CD8-positive, alpha-beta memory T cell (primary cell): ENCODE measurements around the gene PPP1R12C. TPM values are rescaled to one million over a fixed set of nuclear protein-coding genes. Genes with fewer than 3 reads are reported as not detected.

Experiments used
- CTCF ChIA-PET: fragments of 350-600 bp; sonication (Branson Sonifier 250); formaldehyde crosslinking; loops from one replicate; lab custom pipeline; 2021; ENCODE audit warnings: antibody characterized with exemption; lab: Charles Lee
- POLR2A ChIA-PET: fragments of 350-600 bp; sonication (Branson Sonifier 250); formaldehyde crosslinking; loops from one replicate; lab custom pipeline; 2021; ENCODE audit warnings: antibody characterized with exemption; lab: Charles Lee
- DNase-seq, 5 donors: peaks; one replicate each; pipeline versions ENCODE4 v3.0.0 to v3.0.0-alpha.2; 2020 to 2022; ENCODE audit warnings: mixed read lengths in 1 of 5
- H3K27ac ChIP-seq: one replicate; pipeline ENCODE4 v1.7.0; 2013; ENCODE audit warnings: low read depth, mild to moderate bottlenecking, low read length, moderate library complexity
- H3K27me3 ChIP-seq: 2 replicates; pipeline ENCODE4 v1.7.0; 2013; ENCODE audit warnings: low read length, mild to moderate bottlenecking; ENCODE audit not compliant: insufficient read depth, poor library complexity, severe bottlenecking
- H3K36me3 ChIP-seq: 2 replicates; pipeline ENCODE4 v1.7.0; 2013; ENCODE audit warnings: mild to moderate bottlenecking, low read length, moderate library complexity; ENCODE audit not compliant: insufficient read depth
- H3K4me1 ChIP-seq: 2 replicates; pipeline ENCODE4 v1.7.0; 2013; ENCODE audit warnings: mild to moderate bottlenecking, low read length, moderate library complexity; ENCODE audit not compliant: insufficient read depth
- H3K4me3 ChIP-seq: 2 replicates; pipeline ENCODE4 v1.7.0; 2013; ENCODE audit warnings: mild to moderate bottlenecking, low read length
- H3K9me3 ChIP-seq: 2 replicates; pipeline ENCODE4 v1.7.0; 2013; ENCODE audit warnings: mild to moderate bottlenecking, low read length
- H3K27ac Mint-ChIP-seq, 8 donors: one replicate each; pipeline ENCODE4 v1.8.0; 2020 to 2021; ENCODE audit warnings: mixed read lengths in 8 of 8, mild to moderate bottlenecking in 6 of 8, inconsistent platforms in 3 of 8, moderate library complexity in 3 of 8
- H3K27me3 Mint-ChIP-seq, 2 donors: one replicate each; pipeline ENCODE4 v1.8.0; 2020 to 2021; ENCODE audit warnings: mixed read lengths in 2 of 2, mild to moderate bottlenecking in 1 of 2, moderate library complexity in 1 of 2
- H3K36me3 Mint-ChIP-seq, 3 donors: one replicate each; pipeline ENCODE4 v1.8.0; 2020 to 2021; ENCODE audit warnings: mixed read lengths in 3 of 3, inconsistent platforms in 1 of 3, mild to moderate bottlenecking in 1 of 3
- H3K4me1 Mint-ChIP-seq, 3 donors: one replicate each; pipeline ENCODE4 v1.8.0; 2020 to 2021; ENCODE audit warnings: mixed read lengths in 3 of 3, inconsistent platforms in 1 of 3, mild to moderate bottlenecking in 1 of 3
- H3K4me3 Mint-ChIP-seq, 7 donors: one replicate each; pipeline ENCODE4 v1.8.0; 2020 to 2021; ENCODE audit warnings: mixed read lengths in 7 of 7, mild to moderate bottlenecking in 6 of 7, moderate library complexity in 4 of 7, inconsistent platforms in 2 of 7
- H3K9me3 Mint-ChIP-seq, 5 donors: one replicate each; pipeline ENCODE4 v1.8.0; 2020 to 2022; ENCODE audit warnings: mixed read lengths in 5 of 5, mild to moderate bottlenecking in 3 of 5, moderate library complexity in 2 of 5, inconsistent platforms in 1 of 5
- polyA plus RNA-seq: library from polyadenylated mRNA; unstranded; fragments of 300-500 nt; fragmentation: Illumina TruSeq; gene quantifications from one replicate; pipeline ENCODE4 v1.2.3, GENCODE V29; 2021
- total RNA-seq, 2 experiments: library from RNA; stranded (reverse); gene quantifications; one replicate each; pipeline ENCODE4 v1.2.3, GENCODE V29; 2021

The PPP1R12C gene
- total and polyA plus RNA-seq, 3 experiments from 2014 or later: 7.7 to 98.3 (median 95.4) TPM

- DNase-seq: no peak
- Histone ChIP-seq H3K4me3 (peak overlapping the region; percentile 75), H3K27ac (peak overlapping the region; percentile 66), H3K9me3 (no peaks in the 10 kb centered on the region), H3K4me1 (peaks cover 25% of the 10 kb centered on the region), H3K36me3 (no peaks in the 10 kb centered on the region), H3K27me3 (no peaks in the 10 kb centered on the region)
- H3K9me3 Mint-ChIP-seq: no peaks in the 10 kb centered on the region
- H3K36me3 Mint-ChIP-seq: peaks cover 0 to 19% (median 0%) of the 10 kb centered on the region in 3 donors
- peak overlapping the region in 7 of 8 donors; percentile 26 to 99 (median 89) for H3K27ac Mint-ChIP-seq
- H3K4me3 Mint-ChIP-seq: peak overlapping the region; percentile 92 to 100 (median 97)
- POLR2A ChIA-PET: interaction anchor here (1.6 to 2.3 kb wide), 2 partner anchors 56 to 136 kb away, joined by 4 to 8 read pairs; partner anchors contain the start of gene RDH13
- H3K4me1 Mint-ChIP-seq: peaks cover 30 to 49% (median 31%) of the 10 kb centered on the region in 3 donors
- CTCF ChIA-PET: interaction anchor here (0.9 to 1.9 kb wide), 2 partner anchors 23 to 350 kb away, joined by 3 to 8 read pairs; no protein-coding TSS in a partner anchor
- H3K27me3 Mint-ChIP-seq: peaks cover 10 to 17% of the 10 kb centered on the region in 2 donors
Measured at GRCh38 chr19:55118401-55118991, 1.1 kb upstream of the PPP1R12C start.

DNA sequence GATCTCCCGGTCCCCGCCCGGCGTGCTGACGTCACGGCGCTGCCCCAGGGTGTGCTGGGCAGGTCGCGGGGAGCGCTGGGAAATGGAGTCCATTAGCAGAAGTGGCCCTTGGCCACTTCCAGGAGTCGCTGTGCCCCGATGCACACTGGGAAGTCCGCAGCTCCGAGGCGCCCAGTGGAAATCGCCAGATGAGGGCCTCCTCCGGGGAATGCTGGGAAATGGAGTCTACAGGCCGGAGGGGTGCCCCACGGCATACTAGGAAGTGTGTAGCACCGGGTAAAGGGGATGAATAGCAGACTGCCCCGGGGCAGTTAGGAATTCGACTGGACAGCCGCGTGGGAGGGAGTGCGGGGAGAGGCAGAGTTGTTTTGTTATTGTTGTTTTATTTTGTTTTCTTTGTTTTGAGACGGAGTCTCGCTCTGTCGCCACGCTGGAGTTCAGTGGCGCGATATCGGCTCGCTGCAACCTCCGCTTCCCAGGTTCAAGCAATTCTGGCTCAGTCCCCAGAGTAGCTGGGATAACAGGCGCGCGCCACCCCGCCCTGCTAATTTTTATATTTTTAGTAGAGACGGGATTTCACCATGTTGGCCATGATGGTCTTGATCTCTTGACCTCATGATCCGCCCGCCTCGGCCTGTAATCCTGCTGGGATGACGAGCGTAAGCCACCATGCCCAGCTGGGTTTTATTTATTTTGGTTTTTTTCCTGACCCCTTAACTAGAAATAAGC lies 390 bp upstream of the PPP1R12C start:
- Histone ChIP-seq H3K4me1 (peaks cover 25% of the 10 kb centered on the region), H3K9me3 (no peaks in the 10 kb centered on the region), H3K36me3 (no peaks in the 10 kb centered on the region), H3K4me3 (peak overlapping the region; percentile 75), H3K27ac (peak overlapping the region; percentile 66), H3K27me3 (no peaks in the 10 kb centered on the region)
- peaks cover 30 to 53% (median 31%) of the 10 kb centered on the region in 3 donors for H3K4me1 Mint-ChIP-seq
- POLR2A ChIA-PET: interaction anchor here (0.6 to 2.3 kb wide), 6 partner anchors 36 to 507 kb away, joined by 3 to 8 read pairs (median 4); partner anchors contain the start of genes HSPBP1, RDH13, ZNF628 and ZNF784
- H3K27ac Mint-ChIP-seq: peak overlapping the region; percentile 85 to 99 (median 94)
- peaks cover 3 to 13% of the 10 kb centered on the region in 2 donors for H3K27me3 Mint-ChIP-seq
- peak; percentile 90 to 98 (median 95) for DNase-seq
- no peaks in the 10 kb centered on the region for H3K9me3 Mint-ChIP-seq
- CTCF ChIA-PET: interaction anchor here (0.9 to 1.9 kb wide), 3 partner anchors 23 to 386 kb away, joined by 3 to 8 read pairs (median 7); no protein-coding TSS in a partner anchor
- peaks cover 0 to 21% (median 0%) of the 10 kb centered on the region in 3 donors for H3K36me3 Mint-ChIP-seq
- peak overlapping the region; percentile 92 to 100 (median 97) for H3K4me3 Mint-ChIP-seq

DNA sequence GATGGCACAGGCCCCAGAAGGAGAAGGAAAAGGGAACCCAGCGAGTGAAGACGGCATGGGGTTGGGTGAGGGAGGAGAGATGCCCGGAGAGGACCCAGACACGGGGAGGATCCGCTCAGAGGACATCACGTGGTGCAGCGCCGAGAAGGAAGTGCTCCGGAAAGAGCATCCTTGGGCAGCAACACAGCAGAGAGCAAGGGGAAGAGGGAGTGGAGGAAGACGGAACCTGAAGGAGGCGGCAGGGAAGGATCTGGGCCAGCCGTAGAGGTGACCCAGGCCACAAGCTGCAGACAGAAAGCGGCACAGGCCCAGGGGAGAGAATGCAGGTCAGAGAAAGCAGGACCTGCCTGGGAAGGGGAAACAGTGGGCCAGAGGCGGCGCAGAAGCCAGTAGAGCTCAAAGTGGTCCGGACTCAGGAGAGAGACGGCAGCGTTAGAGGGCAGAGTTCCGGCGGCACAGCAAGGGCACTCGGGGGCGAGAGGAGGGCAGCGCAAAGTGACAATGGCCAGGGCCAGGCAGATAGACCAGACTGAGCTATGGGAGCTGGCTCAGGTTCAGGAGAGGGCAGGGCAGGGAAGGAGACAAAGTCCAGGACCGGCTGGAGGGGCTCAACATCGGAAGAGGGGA lies 1.1 kb downstream of the PPP1R12C start:
- Mint-ChIP-seq H3K36me3 (peaks cover 0 to 28% (median 0%) of the 10 kb centered on the region in 3 donors), H3K27ac (peak overlapping the region; percentile 91 to 100 (median 96)), H3K9me3 (no peaks in the 10 kb centered on the region), H3K27me3 (peaks cover 0 to 7% of the 10 kb centered on the region in 2 donors), H3K4me1 (peaks cover 30 to 54% (median 31%) of the 10 kb centered on the region in 3 donors), H3K4me3 (peak overlapping the region; percentile 91 to 100 (median 97))
- Histone ChIP-seq H3K36me3 (no peaks in the 10 kb centered on the region), H3K4me3 (peak overlapping the region; percentile 87), H3K4me1 (peaks cover 25% of the 10 kb centered on the region), H3K9me3 (no peaks in the 10 kb centered on the region), H3K27ac (peak overlapping the region; percentile 74), H3K27me3 (no peaks in the 10 kb centered on the region)
- peak; percentile 35 to 62 (median 49) for DNase-seq
- ChIA-PET POLR2A (interaction anchor here (0.6 to 2.3 kb wide), 6 partner anchors 34 to 483 kb away, joined by 3 to 8 read pairs (median 4); partner anchors contain the start of genes FIZ1 and ZNF628), CTCF (interaction anchor here (0.8 to 1.6 kb wide), 3 partner anchors 25 to 515 kb away, joined by 3 to 8 read pairs (median 3); no protein-coding TSS in a partner anchor)

DNA sequence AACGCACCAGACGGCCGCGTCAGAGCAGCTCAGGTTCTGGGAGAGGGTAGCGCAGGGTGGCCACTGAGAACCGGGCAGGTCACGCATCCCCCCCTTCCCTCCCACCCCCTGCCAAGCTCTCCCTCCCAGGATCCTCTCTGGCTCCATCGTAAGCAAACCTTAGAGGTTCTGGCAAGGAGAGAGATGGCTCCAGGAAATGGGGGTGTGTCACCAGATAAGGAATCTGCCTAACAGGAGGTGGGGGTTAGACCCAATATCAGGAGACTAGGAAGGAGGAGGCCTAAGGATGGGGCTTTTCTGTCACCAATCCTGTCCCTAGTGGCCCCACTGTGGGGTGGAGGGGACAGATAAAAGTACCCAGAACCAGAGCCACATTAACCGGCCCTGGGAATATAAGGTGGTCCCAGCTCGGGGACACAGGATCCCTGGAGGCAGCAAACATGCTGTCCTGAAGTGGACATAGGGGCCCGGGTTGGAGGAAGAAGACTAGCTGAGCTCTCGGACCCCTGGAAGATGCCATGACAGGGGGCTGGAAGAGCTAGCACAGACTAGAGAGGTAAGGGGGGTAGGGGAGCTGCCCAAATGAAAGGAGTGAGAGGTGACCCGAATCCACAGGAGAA lies 1.9 kb downstream of the PPP1R12C start:
- Mint-ChIP-seq H3K27me3 (peaks cover 0 to 7% of the 10 kb centered on the region in 2 donors), H3K4me3 (peak overlapping the region; percentile 91 to 100 (median 97)), H3K9me3 (no peaks in the 10 kb centered on the region), H3K4me1 (peaks cover 30 to 54% (median 32%) of the 10 kb centered on the region in 3 donors), H3K27ac (peak overlapping the region; percentile 91 to 100 (median 96)), H3K36me3 (peaks cover 0 to 35% (median 2%) of the 10 kb centered on the region in 3 donors)
- H3K27ac ChIP-seq: peak overlapping the region; percentile 74
- DNase-seq: no peak
- ChIA-PET POLR2A (interaction anchor here (0.9 to 1.8 kb wide), 2 partner anchors 36 to 361 kb away, joined by 3 to 7 read pairs; partner anchors contain the start of gene ZNF628), CTCF (interaction anchor here (0.8 to 1.6 kb wide), 3 partner anchors 25 to 516 kb away, joined by 3 to 8 read pairs (median 3); no protein-coding TSS in a partner anchor)
- no peaks in the 10 kb centered on the region for H3K9me3 ChIP-seq
- H3K36me3 ChIP-seq: no peaks in the 10 kb centered on the region
- no peaks in the 10 kb centered on the region for H3K27me3 ChIP-seq
- peaks cover 25% of the 10 kb centered on the region for H3K4me1 ChIP-seq
- H3K4me3 ChIP-seq: peak overlapping the region; percentile 87

DNA sequence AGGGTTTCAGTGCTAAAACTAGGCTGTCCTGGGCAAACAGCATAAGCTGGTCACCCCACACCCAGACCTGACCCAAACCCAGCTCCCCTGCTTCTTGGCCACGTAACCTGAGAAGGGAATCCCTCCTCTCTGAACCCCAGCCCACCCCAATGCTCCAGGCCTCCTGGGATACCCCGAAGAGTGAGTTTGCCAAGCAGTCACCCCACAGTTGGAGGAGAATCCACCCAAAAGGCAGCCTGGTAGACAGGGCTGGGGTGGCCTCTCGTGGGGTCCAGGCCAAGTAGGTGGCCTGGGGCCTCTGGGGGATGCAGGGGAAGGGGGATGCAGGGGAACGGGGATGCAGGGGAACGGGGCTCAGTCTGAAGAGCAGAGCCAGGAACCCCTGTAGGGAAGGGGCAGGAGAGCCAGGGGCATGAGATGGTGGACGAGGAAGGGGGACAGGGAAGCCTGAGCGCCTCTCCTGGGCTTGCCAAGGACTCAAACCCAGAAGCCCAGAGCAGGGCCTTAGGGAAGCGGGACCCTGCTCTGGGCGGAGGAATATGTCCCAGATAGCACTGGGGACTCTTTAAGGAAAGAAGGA lies 2.8 kb downstream of the PPP1R12C start:
- Histone ChIP-seq H3K9me3 (no peaks in the 10 kb centered on the region), H3K4me3 (no peak overlapping the region), H3K36me3 (no peaks in the 10 kb centered on the region), H3K27ac (no peak overlapping the region), H3K27me3 (no peaks in the 10 kb centered on the region), H3K4me1 (peaks cover 25% of the 10 kb centered on the region)
- Mint-ChIP-seq H3K27me3 (peaks cover 0 to 7% of the 10 kb centered on the region in 2 donors), H3K9me3 (no peaks in the 10 kb centered on the region), H3K27ac (peak overlapping the region in 6 of 8 donors; percentile 19 to 97 (median 55)), H3K4me3 (peak overlapping the region in 6 of 7 donors; percentile 69 to 100 (median 92)), H3K4me1 (peaks cover 30 to 52% (median 32%) of the 10 kb centered on the region in 3 donors), H3K36me3 (peaks cover 0 to 43% (median 2%) of the 10 kb centered on the region in 3 donors)
- DNase-seq: no peak
- ChIA-PET CTCF (interaction anchor here (1.3 kb wide), 1 partner anchor 26 kb away, joined by 3 read pairs; no protein-coding TSS in a partner anchor), POLR2A (no interaction called here)

DNA sequence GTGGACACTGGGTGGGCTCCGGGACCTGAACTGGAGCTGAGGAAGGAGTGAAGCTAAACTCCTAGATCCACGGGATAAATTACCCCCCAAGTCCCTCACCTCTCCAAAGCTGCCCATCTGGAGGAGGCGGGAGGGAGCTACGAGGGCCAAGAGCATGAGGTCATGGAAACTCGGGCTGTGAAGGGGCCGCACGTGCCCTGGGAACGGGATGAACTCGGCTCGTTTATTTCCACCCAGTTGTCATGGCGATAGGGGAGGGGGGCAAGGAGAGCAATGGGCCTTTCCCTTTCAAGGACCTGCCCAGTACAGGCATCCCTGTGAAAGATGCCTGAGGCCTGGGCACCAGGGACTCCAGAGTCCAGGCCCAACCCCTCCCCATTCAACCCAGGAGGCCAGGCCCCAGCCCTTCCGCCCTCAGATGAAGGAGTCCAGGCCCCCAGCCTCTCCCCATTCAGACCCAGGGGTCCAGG lies 3.8 kb downstream of the PPP1R12C start:
- no peak for DNase-seq
- H3K4me3 ChIP-seq: no peak overlapping the region
- no peaks in the 10 kb centered on the region for H3K9me3 ChIP-seq
- Mint-ChIP-seq H3K9me3 (no peaks in the 10 kb centered on the region), H3K36me3 (peaks cover 0 to 52% (median 2%) of the 10 kb centered on the region in 3 donors), H3K4me3 (peak overlapping the region in 1 of 7 donors; percentile 33), H3K27me3 (peaks cover 0 to 3% of the 10 kb centered on the region in 2 donors), H3K4me1 (peaks cover 29 to 45% (median 37%) of the 10 kb centered on the region in 3 donors), H3K27ac (peak overlapping the region in 1 of 8 donors; percentile 54)
- ChIA-PET POLR2A (no interaction called here), CTCF (interaction anchor here (1.3 kb wide), 1 partner anchor 24 kb away, joined by 3 read pairs; no protein-coding TSS in a partner anchor)
- no peaks in the 10 kb centered on the region for H3K27me3 ChIP-seq
- H3K36me3 ChIP-seq: no peaks in the 10 kb centered on the region
- no peak overlapping the region for H3K27ac ChIP-seq
- peaks cover 21% of the 10 kb centered on the region for H3K4me1 ChIP-seq
